Skeletal muscle cell (primary cell): ENCODE data around the gene HECA.
"Not testable (repeated sequence)": the region's sequence is repeated elsewhere in the genome, so short reads cannot be mapped to it uniquely, and the experiment has no call there.

Experiments
- DNase-seq: peaks from one replicate; pipeline ENCODE4 v3.0.0-alpha.2; 2010; ENCODE audit warnings: low read depth
- H3K4me3 ChIP-seq: 2 replicates; pipeline ENCODE4 v1.5.1; 2011; ENCODE audit warnings: low read depth, mild to moderate bottlenecking, control low read depth, low read length, moderate library complexity

Gene HECA

DNA sequence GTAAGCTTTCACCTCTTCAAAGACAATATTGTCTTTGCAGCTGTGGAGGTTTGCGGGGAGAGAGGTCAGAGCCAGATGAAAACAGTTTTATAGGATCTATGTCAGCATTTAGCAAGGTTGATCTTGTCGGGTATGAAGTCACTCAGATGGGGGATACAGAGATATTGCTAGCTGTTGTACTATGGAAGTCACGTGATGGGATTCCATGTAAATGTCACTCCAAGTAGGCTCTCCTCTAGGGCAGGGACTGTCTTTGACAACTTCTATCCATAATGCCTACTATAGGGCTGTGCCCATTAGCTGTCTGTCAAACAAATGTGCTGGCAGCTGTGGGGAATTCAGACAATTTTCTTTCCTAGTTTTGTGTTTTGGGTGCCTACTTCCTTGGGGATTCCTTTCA lies 54.8 kb downstream of the HECA start:
- H3K4me3 ChIP-seq, result no peak overlapping the region

DNA sequence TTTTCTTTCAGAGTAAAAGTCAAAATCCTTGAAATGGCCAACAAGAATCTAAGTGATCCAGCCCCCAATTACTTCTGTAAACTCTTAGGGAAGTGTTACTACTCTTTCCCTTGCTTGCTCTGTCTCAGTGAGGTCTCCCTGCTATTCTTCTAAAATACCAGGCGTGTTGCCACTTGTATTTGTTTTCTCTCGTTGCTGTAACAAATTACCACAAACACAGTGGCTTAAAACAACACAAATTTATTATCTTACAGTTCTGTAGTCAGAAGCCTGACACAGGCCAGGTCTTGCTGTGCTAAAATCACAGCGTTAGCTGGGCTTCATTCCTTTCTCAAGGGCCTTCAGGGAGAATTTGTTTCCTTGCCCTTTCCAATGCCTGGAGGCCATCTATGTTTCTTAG lies 59.9 kb downstream of the HECA start:
- H3K4me3 ChIP-seq, result no peak overlapping the region
- no peak for DNase-seq

More for the DNA sequence above, 54.8 kb downstream of the HECA start:
- no peak for DNase-seq

DNA sequence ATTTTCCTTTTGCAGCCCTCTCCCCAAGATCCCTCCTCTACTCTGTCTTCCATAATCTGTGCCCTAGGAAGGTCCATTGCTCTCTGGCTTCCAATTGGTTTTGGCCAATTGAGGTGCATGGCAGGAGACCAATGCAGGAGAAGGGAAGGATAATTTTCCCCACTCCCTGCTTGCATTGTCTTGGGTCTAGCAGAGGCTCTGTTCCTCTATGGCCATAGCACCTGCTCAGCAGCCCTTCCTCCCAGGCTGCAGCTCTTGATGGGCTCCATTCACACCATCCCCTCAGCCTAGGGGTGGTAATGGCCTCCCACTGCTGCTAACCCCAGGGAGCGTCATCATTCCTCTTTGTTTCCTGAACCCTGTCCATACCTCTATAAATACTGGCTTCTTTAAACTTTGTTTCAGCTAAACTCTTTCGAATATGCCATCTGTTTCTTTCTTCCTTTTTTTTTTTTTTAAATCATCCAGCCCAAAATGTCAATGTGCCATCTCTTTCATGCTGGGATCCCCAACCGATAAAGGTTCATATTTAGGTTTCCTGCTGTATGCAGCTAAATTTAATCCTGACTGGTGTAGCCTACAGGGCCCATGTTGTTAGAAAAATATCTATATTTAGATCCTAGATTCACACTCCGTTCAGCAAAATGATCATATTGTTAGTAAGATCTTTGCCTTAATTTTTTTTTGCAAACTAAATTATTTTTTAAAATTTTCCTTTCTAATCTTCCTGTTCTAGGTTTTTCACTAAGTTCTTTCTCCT lies 63.8 kb downstream of the HECA start:
- no peak for DNase-seq
- no peak overlapping the region for H3K4me3 ChIP-seq

DNA sequence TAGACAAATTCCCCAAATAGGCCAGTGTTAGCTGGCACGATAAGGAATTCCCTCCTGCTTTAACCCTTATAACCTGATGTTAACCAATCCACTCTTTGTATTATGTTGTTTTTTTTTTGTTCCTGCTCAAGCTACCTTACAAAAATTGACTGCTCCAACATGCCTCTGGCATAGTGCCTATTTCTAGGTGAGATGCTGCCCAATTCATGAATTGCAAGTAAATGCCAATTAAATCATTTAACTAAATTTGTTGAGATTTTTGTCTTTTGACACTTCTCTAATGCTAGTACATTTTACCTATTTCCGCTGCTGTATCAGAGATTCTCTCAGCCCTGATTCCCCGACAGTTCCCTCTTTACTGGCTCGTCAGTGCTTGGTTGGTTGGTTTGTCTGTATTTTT lies 66.5 kb downstream of the HECA start:
- no peak overlapping the region for H3K4me3 ChIP-seq
- DNase-seq, result no peak

DNA sequence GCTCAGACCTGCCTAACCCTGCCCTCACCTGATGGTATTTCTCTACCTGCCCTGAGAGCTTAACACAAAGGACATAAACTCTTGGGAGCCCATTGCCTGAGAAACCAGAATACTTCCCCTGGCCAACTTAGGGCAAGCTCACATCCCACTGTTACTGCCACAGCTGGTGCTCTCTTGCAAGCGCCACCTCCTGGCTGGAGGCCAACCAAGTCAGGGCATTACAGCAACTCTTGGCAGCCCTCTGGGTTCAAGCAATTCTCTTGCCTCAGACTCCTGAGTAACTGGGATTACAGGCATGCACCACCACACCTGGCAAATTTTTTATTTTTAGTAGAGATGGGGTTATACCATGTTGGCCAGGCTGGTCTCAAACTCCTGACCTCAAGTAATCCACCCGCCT lies 70.1 kb downstream of the HECA start:
- H3K4me3 ChIP-seq, result no peak overlapping the region
- no peak for DNase-seq

DNA sequence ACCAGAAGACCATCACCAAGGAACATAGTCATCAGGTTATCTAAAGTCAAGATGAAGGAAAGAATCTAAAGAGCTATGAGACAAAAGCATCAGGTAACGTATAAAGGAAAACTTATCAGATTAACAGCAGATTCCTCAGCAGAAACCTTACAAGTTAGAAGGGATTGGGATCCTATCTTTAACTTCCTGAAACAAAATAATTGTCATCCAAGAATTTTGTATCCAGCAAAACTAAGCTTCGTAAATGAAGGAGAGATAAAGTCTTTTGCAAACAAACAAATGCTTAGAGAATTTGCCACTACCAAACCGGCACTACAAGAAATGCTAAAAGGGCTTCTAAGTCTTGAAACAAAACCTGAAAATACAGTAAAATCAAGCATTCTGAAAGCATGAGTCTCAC lies 71.0 kb downstream of the HECA start:
- no peak for DNase-seq
- H3K4me3 ChIP-seq, result no peak overlapping the region

DNA sequence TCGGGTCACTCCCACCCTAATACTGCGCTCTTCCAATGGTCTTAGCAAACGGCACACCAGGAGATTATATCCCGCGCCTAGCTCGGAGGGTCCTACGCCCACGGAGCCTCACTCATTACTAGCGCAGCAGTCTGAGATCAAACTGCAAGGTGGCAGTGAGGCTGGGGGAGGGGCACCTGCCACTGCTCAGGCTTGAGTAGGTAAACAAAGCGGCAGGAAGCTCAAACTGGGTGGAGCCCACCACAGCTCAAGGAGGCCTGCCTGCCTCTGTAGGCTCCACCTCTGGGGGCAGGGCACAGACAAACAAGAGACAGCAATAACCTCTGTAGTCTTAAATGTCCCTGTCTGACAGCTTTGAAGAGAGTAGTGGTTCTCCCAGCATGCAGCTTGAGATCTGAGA lies 75.9 kb downstream of the HECA start:
- DNase-seq, H3K4me3 ChIP-seq: not testable (repeated sequence)

DNA sequence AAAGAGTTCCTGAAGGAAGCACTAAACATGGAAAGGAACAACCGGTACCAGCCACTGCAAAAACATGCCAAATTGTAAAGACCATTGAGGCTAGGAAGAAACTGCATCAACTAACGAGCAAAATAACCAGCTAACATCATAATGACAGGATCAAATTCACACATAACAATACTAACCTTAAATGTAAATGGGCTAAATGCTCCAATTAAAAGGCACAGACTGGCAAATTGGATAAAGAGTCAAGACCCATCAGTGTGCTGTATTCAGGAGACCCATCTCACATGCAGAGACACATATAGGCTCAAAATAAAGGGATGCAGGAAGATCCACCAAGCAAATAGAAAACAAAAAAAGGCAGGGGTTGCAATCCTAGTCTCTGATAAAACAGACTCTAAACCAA lies 77.6 kb downstream of the HECA start:
- not testable (repeated sequence) for H3K4me3 ChIP-seq, DNase-seq

DNA sequence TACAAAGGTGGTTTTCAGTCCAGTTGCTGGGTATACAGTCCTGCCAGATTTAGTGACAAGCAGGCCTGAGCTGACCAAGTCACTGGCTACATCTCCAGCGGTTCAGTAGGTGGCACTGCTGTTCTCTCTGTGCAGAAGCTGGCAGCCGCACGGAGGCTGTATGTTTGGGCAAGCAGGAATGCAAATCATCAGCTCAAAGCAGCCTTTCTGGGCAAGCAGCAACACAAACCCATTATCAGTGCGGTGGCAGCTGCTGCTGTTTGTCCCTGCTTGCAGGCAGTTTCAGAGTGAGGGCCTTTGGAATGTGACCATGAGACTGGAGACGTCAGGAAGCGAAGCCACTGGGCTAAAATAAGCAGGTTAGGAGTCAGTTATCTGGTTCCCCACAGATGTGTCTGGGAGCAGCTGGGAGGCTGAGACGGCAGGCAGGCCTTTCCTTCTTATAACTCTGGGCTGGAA lies 84.4 kb downstream of the HECA start:
- no peak overlapping the region for H3K4me3 ChIP-seq
- peak; percentile 90 for DNase-seq

DNA sequence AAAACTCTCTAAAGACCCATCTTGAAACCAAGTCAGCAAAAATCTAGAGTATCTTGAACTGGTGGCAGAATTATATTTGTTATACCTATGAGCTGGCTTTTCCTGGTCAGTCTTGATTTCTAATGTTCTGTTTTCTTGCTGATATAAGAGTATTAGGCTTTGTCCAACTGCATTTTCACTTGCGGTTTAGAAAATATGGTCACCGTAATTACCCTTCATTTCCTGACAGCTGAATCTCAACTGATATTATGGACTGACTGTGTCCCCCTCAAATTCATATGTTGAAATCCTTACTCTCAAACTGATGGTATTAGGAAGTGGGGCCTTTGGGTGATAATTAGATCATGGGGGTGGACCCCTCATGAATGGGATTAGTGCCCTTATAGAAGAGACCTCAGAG lies 84.9 kb downstream of the HECA start:
- DNase-seq, result no peak
- no peak overlapping the region for H3K4me3 ChIP-seq

DNA sequence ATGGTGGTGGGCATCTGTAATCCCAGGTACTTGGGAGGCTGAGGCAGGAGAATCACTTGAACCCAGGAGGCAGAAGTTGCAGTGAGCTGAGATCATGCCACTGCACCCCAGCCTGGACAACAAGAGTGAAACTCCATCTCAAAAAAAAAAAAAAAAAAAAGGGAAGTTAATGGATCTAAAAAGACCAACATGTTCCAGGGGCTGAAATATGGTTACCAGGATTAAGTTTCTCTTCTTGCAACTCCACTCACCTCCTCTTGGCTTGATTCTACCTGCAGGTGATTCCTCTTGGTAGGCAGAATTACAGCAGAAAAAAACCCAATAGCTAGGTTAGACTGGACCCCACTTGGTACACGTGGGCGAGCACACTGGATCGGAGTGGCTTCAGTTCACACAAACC lies 93.5 kb downstream of the HECA start:
- not testable (repeated sequence) for DNase-seq

More for the DNA sequence above, 93.5 kb downstream of the HECA start:
- H3K4me3 ChIP-seq, result not testable (repeated sequence)
